GM12878 (cell line): ENCODE results near the gene PRSS33.

ENCODE experiments used
- EGR1 ChIP-seq, 2 experiments: IDR thresholded peaks; 1 replicate in 1 of 2; 2 replicates in 1 of 2; pipeline ENCODE4 v1.6.1; 2011 to 2012; ENCODE audit warnings: low read depth in 2 of 2, low read length in 2 of 2, borderline replicate concordance in 1 of 2, mild to moderate bottlenecking in 1 of 2, moderate library complexity in 1 of 2
- EZH2 ChIP-seq: IDR thresholded peaks from 2 replicates; pipeline ENCODE4 v1.6.1; 2012; ENCODE audit warnings: low read depth, mild to moderate bottlenecking, control low read depth, inconsistent platforms, low read length, borderline replicate concordance; ENCODE audit not compliant: control insufficient read depth
- JUND ChIP-seq: IDR thresholded peaks from 2 replicates; pipeline ENCODE4 v1.6.1; 2012; ENCODE audit warnings: low read depth, mild to moderate bottlenecking, low read length, improper control_type of control experiment, moderate library complexity
- KLF5 ChIP-seq: fragments of 450-650 bp; IDR thresholded peaks from 2 replicates; pipeline ENCODE4 v1.6.1; 2014; ENCODE audit warnings: mild to moderate bottlenecking; ENCODE audit not compliant: partially characterized antibody
- MYC ChIP-seq: IDR thresholded peaks from 2 replicates; pipeline ENCODE4 v1.6.1; 2011; ENCODE audit warnings: mild to moderate bottlenecking, low read length, moderate library complexity, inconsistent platforms; ENCODE audit not compliant: insufficient read depth, insufficient replicate concordance, insufficient read length, severe bottlenecking
- NR2C1 ChIP-seq: fragments of 450-650 bp; IDR thresholded peaks from 2 replicates; pipeline ENCODE4 v1.6.1; 2017; ENCODE audit warnings: antibody characterized with exemption, mild to moderate bottlenecking, moderate library complexity
- POLR2A ChIP-seq: IDR thresholded peaks from 2 replicates; pipeline ENCODE4 v1.6.1; 2011; ENCODE audit warnings: low read depth, mild to moderate bottlenecking, low read length
- RAD21 ChIP-seq: IDR thresholded peaks from 2 replicates; pipeline ENCODE4 v1.6.1; 2011; ENCODE audit warnings: mild to moderate bottlenecking, low read depth, low read length, moderate library complexity; ENCODE audit not compliant: insufficient read depth
- RCOR1 ChIP-seq: conservative IDR thresholded peaks from 2 replicates; pipeline ENCODE4 v1.6.1; 2012; ENCODE audit warnings: low read depth, low read length, improper control_type of control experiment
- SMC3 ChIP-seq: IDR thresholded peaks from 2 replicates; pipeline ENCODE4 v1.6.1; 2011; ENCODE audit warnings: low read length, improper control_type of control experiment, borderline replicate concordance
- SUZ12 ChIP-seq: fragments of 200-600 bp; sonication (generic); IDR thresholded peaks from one replicate; pipeline ENCODE4 v1.6.1; 2018; ENCODE audit warnings: antibody characterized with exemption, mild to moderate bottlenecking; ENCODE audit not compliant: unreplicated experiment
- TF ChIP-seq, protein P1 (sequence below), 3 experiments: IDR thresholded peaks in 2 of 3; conservative IDR thresholded peaks in 1 of 3; 2 replicates each; pipeline ENCODE4 v1.5.1; 2011; ENCODE audit warnings: low read depth in 3 of 3, low read length in 3 of 3, mild to moderate bottlenecking in 3 of 3, control low read depth in 2 of 3, moderate library complexity in 2 of 3, inconsistent platforms in 1 of 3, mixed read lengths in 1 of 3; ENCODE audit not compliant: control insufficient read depth in 2 of 3, insufficient read depth in 1 of 3; ENCODE audit errors: extremely low read depth in 1 of 3
- TF ChIP-seq, protein P2 (sequence below): IDR thresholded peaks from 2 replicates; pipeline ENCODE4 v1.6.1; 2012; ENCODE audit warnings: mild to moderate bottlenecking, low read depth, low read length

DNA sequence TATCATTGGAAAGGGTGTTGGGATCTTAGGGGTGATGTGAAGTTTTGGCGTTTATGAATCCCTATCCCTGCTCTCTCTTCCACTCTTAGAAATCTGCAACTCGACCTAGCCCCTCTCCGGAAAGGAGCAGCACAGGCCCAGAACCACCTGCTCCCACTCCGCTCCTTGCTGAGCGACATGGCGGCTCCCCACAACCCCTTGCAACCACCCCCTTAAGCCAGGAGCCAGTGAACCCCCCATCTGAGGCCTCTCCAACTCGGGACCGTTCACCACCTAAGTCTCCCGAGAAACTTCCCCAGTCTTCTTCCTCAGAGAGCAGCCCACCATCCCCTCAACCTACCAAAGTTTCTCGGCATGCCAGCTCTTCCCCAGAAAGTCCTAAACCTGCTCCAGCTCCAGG is 25.9 kb downstream of the PRSS33 start:
- TF ChIP-seq POLR2A = no peak
- TF ChIP-seq RAD21 = no peak
- TF ChIP-seq MYC = no peak
- no peak for TF ChIP-seq EZH2
- TF ChIP-seq SUZ12 = no peak
- no peak for TF ChIP-seq JUND
- TF ChIP-seq, protein P1, sequence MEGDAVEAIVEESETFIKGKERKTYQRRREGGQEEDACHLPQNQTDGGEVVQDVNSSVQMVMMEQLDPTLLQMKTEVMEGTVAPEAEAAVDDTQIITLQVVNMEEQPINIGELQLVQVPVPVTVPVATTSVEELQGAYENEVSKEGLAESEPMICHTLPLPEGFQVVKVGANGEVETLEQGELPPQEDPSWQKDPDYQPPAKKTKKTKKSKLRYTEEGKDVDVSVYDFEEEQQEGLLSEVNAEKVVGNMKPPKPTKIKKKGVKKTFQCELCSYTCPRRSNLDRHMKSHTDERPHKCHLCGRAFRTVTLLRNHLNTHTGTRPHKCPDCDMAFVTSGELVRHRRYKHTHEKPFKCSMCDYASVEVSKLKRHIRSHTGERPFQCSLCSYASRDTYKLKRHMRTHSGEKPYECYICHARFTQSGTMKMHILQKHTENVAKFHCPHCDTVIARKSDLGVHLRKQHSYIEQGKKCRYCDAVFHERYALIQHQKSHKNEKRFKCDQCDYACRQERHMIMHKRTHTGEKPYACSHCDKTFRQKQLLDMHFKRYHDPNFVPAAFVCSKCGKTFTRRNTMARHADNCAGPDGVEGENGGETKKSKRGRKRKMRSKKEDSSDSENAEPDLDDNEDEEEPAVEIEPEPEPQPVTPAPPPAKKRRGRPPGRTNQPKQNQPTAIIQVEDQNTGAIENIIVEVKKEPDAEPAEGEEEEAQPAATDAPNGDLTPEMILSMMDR (IDR thresholded peaks at IDR 0.05 in 2 of 3, conservative IDR thresholded peaks at IDR 0.05 in 1 of 3; ENCODE audit: control insufficient read depth in 2 of 3, extremely low read depth in 1 of 3, insufficient read depth in 1 of 3, low read depth in 3 of 3, low read length in 3 of 3) = no peak
- TF ChIP-seq NR2C1 = no peak
- TF ChIP-seq KLF5 = no peak
- no peak for TF ChIP-seq EGR1 (IDR thresholded peaks at IDR 0.05; ENCODE audit: borderline replicate concordance in 1 of 2, low read depth in 2 of 2, low read length in 2 of 2)
- TF ChIP-seq, protein P2, sequence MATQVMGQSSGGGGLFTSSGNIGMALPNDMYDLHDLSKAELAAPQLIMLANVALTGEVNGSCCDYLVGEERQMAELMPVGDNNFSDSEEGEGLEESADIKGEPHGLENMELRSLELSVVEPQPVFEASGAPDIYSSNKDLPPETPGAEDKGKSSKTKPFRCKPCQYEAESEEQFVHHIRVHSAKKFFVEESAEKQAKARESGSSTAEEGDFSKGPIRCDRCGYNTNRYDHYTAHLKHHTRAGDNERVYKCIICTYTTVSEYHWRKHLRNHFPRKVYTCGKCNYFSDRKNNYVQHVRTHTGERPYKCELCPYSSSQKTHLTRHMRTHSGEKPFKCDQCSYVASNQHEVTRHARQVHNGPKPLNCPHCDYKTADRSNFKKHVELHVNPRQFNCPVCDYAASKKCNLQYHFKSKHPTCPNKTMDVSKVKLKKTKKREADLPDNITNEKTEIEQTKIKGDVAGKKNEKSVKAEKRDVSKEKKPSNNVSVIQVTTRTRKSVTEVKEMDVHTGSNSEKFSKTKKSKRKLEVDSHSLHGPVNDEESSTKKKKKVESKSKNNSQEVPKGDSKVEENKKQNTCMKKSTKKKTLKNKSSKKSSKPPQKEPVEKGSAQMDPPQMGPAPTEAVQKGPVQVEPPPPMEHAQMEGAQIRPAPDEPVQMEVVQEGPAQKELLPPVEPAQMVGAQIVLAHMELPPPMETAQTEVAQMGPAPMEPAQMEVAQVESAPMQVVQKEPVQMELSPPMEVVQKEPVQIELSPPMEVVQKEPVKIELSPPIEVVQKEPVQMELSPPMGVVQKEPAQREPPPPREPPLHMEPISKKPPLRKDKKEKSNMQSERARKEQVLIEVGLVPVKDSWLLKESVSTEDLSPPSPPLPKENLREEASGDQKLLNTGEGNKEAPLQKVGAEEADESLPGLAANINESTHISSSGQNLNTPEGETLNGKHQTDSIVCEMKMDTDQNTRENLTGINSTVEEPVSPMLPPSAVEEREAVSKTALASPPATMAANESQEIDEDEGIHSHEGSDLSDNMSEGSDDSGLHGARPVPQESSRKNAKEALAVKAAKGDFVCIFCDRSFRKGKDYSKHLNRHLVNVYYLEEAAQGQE = no peak
- TF ChIP-seq SMC3 = no peak
- no peak for TF ChIP-seq RCOR1
